HuH-7.5 (cell line): ENCODE measurements around the gene SPTAN1.

ENCODE experiments used
- DNase-seq: peaks from one replicate; pipeline ENCODE4 v3.0.0; 2011; ENCODE audit warnings: low spot score

Gene SPTAN1

DNA sequence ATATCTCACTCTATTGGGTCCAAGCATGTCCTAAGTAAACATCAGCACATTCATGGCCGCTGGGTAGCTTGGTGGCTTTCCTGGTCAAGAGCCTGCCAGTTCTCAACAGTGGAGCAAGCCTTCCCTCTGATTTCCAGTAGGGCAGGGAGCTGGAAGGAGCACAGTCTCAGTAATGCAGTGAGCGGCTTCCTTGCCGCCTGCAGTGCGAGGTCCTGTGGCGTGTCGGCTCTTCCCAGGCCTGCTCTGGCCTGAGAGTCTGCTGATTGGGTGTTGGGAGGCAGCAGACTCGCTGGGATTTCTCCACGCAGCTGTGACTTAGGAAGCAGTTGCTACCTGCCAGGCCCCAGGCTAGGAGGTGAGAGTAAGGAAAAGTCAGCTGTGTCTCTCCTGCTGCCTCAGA, 51.3 kb downstream of the SPTAN1 start:
- no peak for DNase-seq

DNA sequence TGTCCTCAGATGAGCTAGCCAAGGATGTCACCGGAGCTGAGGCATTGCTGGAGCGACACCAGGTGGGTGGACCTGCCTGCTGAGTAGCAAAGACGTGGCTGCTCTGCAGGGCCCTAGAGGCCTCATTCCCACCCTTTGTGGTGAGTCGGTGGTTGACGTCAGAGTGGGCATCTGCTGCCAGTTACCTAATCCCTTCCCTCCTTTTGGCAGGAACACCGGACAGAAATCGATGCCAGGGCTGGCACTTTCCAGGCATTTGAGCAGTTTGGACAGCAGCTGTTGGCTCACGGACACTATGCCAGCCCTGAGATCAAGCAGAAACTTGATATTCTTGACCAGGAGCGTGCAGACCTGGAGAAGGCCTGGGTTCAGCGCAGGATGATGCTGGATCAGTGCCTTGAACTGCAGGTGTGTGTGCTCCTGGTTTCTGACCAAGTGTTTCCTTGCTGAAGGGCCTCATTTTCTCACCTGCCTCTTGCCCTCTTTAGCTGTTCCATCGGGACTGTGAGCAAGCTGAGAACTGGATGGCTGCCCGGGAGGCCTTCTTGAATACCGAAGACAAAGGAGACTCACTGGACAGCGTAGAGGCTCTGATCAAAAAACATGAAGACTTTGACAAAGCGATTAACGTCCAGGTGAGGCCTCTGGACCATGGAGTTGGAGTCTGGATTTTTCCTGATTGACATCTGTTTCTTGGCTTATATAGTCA, 55.4 kb downstream of the SPTAN1 start:
- no peak for DNase-seq

DNA sequence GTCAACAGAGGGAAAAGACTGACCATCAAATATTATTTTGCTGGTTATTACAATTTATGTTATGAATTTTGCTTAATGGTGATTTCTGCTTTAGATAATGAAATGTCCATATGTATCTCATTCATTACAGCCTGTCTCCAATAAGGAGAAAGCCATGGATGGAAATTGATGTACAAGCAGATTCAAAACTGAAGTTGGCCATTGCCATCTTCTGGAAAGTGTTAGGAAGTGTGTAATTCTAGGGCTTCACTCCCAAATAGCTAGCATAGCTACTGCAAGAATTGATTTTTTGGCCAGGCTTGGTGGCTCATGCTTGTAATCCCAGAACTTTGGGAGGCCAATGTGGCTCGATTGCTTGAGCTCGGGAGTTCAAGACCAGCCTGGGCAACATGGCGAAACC, 58.5 kb downstream of the SPTAN1 start:
- no peak for DNase-seq

DNA sequence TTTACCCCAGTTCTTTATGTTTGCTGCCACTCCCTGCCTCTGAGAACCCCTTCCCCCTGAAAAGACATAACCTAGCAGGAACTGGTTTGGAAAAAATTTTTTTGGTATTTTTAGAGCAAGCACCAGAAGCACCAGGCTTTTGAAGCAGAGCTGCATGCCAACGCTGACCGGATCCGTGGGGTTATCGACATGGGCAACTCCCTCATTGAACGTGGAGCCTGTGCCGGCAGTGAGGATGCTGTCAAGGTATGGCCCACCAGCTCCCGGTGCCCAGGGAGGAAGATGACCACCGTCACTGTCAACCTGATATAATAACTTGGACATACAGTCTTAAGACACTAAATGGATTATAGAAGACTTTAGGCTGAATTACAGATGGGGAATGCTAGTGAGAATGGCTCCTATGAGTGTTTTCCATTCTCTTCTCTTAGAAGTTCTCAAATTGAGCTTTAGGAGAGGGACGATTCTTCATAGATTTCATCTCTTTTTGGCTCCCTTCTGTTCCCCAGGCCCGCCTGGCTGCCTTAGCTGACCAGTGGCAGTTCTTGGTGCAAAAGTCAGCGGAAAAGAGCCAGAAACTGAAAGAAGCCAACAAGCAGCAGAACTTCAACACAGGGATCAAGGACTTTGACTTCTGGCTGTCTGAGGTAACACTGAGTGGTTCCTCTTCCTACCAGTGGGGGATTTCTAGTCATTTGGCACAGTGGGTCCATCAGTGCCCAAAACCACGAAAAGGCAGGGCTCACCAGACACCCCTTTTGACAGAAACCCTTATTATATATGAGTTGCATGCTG, 59.4 kb downstream of the SPTAN1 start:
- DNase-seq, result no peak

DNA sequence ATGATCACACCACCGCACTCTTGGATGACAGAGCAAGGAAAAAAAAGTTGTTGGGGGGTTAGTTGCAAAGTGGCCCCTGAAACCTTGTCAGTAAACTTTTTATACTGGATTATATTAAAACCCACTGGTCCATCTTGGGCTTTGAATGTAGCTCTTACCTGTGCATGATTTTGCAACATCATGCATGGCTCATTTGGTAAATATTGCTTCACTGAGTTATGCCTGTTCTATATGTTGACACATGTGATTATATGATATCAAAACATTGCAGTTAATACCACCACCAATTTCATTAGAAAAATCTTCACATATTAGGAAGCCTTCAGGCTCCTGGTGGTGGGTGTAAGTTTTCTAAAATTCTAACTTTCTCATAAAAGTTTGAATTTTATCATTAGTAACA, 62.3 kb downstream of the SPTAN1 start:
- DNase-seq, result no peak

DNA sequence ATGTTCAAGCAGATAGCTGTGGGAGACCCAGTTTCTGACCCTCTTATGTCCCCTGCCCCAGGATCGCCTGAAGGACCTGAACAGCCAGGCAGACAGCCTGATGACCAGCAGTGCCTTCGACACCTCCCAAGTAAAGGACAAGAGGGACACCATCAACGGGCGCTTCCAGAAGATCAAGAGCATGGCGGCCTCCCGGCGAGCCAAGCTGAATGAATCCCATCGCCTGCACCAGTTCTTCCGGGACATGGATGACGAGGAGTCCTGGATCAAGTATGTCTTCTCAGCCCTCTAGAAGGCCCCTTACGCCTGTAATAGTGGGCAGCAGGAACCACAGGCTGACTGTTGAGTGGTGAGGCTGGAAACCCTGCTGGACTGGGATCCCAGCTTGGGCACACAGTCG, 63.2 kb downstream of the SPTAN1 start:
- no peak for DNase-seq

DNA sequence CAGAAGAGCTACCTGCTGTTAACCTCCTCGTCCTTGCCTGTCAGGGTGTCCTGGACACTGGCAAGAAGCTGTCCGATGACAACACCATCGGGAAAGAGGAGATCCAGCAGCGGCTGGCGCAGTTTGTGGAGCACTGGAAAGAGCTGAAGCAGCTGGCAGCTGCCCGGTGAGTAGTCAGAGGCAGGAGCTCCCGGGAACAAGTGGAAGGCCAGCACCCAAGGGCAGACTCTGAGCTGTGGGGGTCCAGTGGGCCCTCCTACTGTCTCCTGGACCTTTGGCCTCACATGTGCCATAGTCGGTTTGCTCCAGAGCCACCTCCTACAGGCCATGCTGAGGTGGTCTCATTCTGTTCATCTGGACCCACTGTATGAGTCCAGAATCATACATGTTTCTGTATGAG, 65.6 kb downstream of the SPTAN1 start:
- DNase-seq, result no peak

DNA sequence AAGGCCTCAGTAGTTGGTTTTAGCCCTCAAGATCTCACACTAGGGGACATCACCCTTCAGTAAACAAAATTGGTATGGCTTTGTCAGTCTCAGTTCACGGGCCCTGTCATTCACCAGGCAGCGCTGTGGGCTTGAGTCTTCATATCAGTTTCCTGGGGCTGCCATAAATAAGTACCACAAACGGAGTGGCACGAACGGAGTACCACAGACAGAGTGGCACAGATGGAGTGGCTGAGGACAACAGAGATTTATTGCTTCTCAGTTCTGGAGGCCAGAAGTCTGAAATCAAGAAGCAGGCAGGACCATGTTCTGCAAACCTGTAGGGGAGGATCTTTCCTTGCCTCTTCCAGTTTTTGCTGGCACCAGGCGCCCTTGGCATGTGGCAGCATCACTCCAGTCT, 66.7 kb downstream of the SPTAN1 start:
- DNase-seq, result no peak

DNA sequence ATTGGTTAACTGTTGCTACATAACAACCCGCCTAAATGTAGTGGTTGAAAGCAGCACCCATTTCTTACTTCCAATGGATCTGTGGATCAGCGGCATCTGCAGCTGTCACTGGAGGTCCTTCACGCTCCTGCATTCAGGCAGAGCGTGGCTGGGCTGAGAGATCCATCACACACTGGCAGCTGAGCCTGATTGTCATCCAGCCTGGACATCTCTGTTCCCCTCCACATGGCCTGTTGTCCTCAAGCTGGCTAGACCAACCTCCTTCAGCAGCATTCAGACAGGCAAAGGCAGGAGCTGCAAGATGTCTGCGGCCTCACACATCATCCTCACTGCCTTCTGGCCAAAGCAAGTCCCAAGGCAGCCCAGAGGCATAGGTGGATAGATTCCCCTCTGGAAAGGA, 67.4 kb downstream of the SPTAN1 start:
- no peak for DNase-seq

DNA sequence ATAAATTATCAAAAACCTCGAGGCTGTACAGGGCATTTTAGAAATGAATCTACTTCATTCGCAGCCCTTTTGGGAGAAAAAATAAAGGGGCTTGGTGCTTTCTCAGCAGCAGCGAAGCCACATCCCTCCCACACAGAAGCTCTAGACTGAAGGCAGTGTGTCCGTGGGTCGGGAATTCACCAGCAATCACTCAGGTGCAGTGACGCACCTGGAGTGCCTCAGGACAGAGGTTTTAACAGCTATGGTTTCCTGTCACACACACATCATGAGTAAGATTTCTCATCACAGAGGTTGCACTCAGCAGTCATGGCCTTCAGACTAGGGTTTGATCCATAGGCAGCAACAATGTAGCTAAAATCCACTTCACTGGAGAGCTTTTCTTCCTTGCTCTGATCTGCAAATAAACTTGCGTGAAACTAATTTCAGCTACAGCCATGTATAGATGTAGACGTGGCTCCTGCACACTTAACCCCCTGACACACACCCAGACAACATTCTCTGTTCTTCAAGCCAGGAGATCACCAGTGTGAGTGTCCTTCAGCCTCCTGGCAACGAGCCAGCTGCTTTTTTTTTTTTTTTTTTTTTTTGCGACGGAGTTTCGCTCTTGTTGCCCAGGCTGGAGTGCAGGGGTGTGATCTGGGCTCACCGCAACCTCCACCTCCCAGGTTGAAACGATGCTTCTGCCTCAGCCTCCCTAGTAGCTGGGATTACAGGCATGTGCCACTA, 69.5 kb downstream of the SPTAN1 start:
- DNase-seq, result no peak

DNA sequence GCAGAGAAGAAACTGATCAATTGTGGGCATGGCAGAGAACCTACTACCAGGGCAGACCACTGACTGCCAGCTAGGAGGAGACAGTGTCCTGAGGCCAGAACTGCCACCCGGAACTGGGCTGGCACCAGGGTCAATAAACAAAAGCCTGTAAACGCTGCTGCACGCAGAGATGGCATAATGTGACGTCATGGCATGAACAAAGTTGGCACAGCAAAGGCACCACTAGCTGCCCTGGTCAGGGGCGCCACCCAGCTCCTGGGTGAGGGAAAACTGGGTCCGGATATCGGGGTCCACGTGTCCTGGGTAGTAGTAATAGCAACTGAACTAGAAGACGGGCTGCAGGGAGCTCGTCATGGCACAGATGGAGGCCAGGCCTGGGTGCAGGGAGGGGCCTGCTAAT, 72.2 kb downstream of the SPTAN1 start:
- no peak for DNase-seq

DNA sequence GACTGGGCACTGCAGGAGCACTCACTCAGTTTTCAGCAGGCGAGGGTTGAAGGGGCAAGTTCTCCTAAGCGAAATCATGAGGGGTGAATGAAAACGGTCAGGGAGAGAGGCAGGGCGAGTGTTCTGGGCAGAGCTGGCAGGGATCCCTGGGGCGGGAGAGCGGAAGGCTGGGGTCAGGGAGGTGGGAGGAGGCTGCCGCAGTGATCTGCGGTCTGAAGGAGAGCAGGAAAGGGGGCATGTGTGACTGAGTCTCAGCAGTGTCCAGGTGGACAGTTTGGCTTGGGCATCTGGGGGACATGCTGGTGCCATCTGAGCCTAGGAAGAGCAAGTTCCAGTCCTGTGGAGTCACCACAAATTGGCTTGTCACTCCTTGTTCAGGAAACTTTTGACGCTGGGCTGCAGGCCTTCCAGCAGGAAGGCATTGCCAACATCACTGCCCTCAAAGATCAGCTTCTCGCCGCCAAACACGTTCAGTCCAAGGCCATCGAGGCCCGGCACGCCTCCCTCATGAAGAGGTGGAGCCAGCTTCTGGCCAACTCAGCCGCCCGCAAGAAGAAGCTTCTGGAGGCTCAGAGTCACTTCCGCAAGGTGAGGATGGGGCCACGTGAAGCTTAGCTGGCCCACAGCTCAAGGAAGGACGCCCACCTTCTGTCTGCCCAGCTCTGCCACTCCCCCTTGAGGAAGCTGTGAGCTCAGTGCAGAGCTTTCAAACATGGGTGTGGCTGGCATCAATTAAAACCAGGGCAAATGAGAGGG, 73.2 kb downstream of the SPTAN1 start:
- no peak for DNase-seq

DNA sequence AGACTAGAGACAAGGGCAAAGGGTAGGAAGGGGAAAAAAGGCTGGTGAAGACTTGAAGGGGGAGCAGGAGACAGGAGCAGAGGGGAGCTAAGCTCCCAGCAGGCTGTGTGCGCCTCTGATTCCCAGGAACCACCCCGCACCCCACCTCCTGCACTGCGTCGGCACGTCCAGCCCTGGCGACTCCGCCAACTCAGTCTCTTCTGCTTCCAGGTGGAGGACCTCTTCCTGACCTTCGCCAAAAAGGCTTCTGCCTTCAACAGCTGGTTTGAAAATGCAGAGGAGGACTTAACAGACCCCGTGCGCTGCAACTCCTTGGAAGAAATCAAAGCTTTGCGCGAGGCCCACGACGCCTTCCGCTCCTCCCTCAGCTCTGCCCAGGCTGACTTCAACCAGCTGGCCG, 73.8 kb downstream of the SPTAN1 start:
- no peak for DNase-seq

DNA sequence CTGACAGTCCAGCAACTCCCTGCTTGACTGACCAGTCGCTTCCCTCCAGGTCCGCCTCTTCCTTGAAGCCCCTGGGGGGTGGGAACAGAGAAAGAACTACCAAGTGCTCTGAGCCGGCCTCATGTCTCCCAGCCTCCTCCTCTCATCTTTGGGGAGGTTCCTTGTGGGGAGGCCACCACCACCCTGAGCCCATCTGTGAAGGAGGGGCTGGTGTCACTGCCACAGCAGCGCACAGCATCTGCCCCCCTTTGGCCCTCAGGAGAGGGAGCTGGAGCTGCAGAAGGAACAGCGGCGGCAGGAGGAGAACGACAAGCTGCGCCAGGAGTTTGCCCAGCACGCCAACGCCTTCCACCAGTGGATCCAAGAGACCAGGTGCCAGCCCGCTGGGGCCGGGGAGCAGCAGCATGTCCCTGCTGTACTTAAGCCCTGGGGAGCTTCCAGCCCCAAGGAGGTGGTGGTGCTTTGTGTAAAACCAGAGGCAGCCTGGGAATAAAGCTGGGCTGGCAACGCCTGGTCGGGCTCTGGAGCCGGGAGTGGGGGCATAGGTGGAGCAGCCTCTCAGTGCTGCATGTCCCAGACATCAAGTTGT, 74.8 kb downstream of the SPTAN1 start:
- DNase-seq, result no peak

DNA sequence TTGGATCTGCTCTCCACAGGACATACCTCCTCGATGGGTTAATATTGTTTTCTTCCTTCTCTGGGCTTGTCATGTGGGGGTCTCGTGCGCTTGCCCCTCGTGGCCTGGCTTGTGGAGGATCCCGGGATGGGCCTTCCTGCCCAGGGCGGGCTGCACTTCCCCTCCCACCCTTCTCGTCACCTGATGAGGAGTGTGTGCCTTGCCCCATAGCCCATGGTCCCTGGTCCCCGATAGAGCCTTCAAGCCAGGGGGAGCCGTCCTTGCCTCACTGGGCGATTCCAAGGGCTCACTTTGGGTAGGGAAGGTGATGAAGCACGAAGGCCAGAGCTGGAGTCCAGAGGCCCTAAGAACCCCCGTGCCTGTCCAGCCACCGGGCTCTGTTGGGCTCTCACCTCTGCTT, 75.5 kb downstream of the SPTAN1 start:
- no peak for DNase-seq

DNA sequence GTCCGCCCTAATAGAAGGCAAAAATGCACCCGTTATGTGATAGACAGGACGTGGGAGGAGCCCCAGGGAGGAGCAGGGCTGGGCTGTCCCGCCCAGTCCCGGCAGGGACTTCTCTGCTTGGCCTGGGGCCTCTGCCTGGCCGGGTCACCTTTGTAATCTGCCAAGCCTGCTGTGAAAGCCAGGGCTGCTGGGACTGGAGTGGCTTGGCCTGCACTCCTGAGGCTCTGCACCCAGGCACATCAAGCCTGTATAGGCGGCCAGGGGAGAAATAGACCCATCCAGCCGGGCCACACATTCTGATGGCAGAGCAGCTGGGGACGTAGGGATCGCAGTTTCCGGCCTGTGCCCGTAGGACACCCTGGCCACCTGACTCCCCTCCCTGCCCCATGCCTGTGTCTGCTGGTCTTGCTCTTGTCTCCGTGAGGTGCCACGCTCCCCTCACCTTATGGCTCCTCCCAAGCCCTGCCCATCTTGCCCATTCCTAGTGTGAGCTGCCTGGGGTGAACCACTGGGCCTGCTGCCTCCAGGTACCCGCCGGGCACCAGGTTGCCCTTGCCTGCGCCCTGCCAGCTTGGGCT, 76.2 kb downstream of the SPTAN1 start:
- no peak for DNase-seq

DNA sequence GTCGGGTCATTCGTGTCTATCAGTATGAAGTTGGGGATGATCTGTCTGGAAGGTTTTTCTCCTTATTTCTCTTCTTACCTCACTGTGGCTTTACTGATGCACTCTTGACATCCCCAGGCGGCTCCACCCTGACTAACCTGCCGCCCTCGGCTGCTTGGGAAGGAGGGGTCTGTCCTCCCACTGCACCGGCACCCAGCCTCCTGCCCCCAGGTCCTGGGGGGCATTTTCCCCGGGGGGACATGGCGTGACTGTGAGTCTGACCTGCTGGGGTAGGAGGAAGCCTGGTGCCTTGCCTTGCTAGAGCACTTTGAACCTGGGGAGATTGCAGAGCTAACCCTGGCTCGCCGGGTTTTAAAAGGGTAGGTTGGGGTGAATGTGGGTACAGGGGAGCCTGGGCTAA, 76.7 kb downstream of the SPTAN1 start:
- no peak for DNase-seq

DNA sequence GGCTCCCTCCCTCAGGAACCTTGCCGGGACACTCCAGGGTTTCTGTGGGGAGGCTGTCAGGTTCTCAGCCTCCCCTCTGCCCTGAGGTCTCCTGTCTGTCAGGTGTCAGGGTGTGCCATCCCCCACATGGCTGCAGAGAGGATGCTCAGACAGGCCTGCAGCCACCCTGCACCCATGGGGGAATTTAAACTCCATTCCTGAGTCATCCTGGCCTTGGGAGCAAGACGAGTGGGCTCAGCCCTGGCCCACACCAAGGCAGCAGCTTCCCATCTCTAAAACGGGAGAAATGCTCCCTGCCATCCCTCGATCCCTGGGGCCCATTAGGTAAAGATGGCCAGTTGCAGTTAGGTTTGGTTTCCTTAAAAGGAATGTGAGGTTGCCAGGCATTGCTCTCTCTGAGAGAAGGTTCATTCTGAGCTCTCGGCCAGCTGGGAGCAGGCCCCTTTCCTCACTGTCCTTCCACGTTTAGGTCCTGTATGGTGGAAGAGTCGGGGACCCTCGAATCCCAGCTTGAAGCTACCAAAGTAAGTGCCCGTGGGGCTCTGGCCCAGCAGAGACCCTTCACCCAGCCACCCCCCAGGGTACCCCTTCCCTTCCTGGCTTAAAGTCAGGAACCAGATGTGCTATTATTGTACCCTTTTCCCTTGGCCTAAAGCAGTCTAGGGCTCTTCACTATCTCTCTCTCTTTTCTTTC, 77.6 kb downstream of the SPTAN1 start:
- no peak for DNase-seq

DNA sequence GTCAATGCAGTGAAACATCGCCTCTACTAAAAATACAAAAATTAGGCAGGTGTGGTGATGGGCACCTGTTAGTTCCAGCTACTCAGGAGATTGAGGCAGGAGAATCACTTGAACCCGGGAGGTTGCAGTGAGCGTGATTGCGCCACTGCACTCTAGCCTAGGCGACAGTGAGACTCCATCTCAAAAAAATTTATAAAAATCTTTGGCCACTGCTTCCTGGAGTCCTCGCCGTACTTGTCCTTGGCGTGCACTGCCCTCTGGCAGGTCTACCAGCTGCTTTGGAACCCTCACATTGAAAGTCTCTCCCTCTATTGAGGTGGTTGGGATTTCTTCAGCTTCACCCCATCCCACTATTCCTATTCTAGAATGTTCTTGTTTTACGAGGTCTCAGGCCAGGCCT, 79.2 kb downstream of the SPTAN1 start:
- no peak for DNase-seq

DNA sequence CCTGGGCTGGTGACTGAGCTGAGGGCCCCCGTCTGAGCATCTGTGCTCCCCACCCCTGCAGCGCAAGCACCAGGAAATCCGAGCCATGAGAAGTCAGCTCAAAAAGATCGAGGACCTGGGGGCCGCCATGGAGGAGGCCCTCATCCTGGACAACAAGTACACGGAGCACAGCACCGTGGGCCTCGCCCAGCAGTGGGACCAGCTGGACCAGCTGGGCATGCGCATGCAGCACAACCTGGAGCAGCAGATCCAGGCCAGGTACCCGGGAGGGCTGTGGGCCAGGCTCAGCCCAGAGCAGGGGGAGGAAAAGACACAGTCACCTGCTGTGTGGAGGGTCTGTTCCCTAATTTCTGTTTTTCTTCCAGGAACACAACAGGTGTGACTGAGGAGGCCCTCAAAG, 79.7 kb downstream of the SPTAN1 start:
- no peak for DNase-seq

DNA sequence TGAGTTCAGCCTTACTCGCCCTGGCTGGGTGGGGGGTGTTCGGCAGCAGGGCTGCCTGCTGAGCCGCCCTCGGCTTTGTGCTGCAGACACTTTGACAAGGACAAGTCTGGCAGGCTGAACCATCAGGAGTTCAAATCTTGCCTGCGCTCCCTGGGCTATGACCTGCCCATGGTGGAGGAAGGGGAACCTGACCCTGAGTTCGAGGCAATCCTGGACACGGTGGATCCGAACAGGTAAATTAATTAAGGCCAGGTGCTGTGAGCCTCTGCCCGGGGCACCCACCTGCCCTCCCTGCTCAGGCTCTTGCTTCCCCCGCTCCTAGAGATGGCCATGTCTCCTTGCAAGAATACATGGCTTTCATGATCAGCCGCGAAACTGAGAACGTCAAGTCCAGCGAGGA, 80.1 kb downstream of the SPTAN1 start:
- DNase-seq, result no peak
